HEK293 (cell line): ENCODE measurements around the gene STARD9.

ENCODE experiments used
- BCL11B ChIP-seq: fragments of 450-650 bp; formaldehyde crosslinking; IDR thresholded peaks from 2 replicates; pipeline ENCODE4 v1.5.1; 2016; ENCODE audit warnings: low read depth, missing biosample characterization, missing genetic modification characterization
- CTCF ChIP-seq: fragments of 450-650 bp; formaldehyde crosslinking; IDR thresholded peaks from 2 replicates; pipeline ENCODE4 v1.5.1; 2016; ENCODE audit warnings: missing biosample characterization, missing genetic modification characterization
- KLF16 ChIP-seq: fragments of 450-650 bp; formaldehyde crosslinking; IDR thresholded peaks from 2 replicates; pipeline ENCODE4 v1.5.1; 2017; ENCODE audit warnings: missing biosample characterization, missing genetic modification characterization
- REPIN1 ChIP-seq: fragments of 450-650 bp; formaldehyde crosslinking; IDR thresholded peaks from 2 replicates; pipeline ENCODE4 v1.5.1; 2017; ENCODE audit warnings: missing biosample characterization, missing genetic modification characterization, low read depth
- REST ChIP-seq: fragments of 450-650 bp; formaldehyde crosslinking; IDR thresholded peaks from 2 replicates; pipeline ENCODE4 v1.5.1; 2016; ENCODE audit warnings: missing biosample characterization, missing genetic modification characterization
- SP2 ChIP-seq: fragments of 450-650 bp; formaldehyde crosslinking; IDR thresholded peaks from 2 replicates; pipeline ENCODE4 v1.5.1; 2016; ENCODE audit warnings: missing biosample characterization, missing genetic modification characterization
- YY1 ChIP-seq: fragments of 450-650 bp; formaldehyde crosslinking; IDR thresholded peaks from 2 replicates; pipeline ENCODE4 v1.5.1; 2018; ENCODE audit warnings: missing biosample characterization, missing genetic modification characterization
- ZNF114 ChIP-seq: fragments of 450-650 bp; formaldehyde crosslinking; IDR thresholded peaks from 2 replicates; pipeline ENCODE4 v1.5.0; 2017; ENCODE audit warnings: missing biosample characterization, missing genetic modification characterization
- ZNF148 ChIP-seq: fragments of 450-650 bp; formaldehyde crosslinking; IDR thresholded peaks from 2 replicates; pipeline ENCODE4 v1.5.0; 2017; ENCODE audit warnings: missing biosample characterization, missing genetic modification characterization, borderline replicate concordance
- ZNF274 ChIP-seq, 2 experiments: fragments of 200-500 bp in 1 of 2; fragments of 450-650 bp in 1 of 2; sonication (Bioruptor generic) in 1 of 2; formaldehyde crosslinking in 1 of 2; IDR thresholded peaks; 2 replicates each; pipeline versions ENCODE4 v1.5.1 to v1.6.1; 2014 to 2016; ENCODE audit warnings: borderline replicate concordance in 1 of 2, inconsistent platforms in 1 of 2, low read length in 1 of 2, missing biosample characterization in 1 of 2, missing genetic modification characterization in 1 of 2
- ZNF311 ChIP-seq: fragments of 450-650 bp; formaldehyde crosslinking; IDR thresholded peaks from 2 replicates; pipeline ENCODE4 v1.5.1; 2017; ENCODE audit warnings: missing biosample characterization, missing genetic modification characterization, borderline replicate concordance

GRCh38 chr15:42741710-42742109, 166.3 kb downstream of the STARD9 start:
- TF ChIP-seq REST (tag by site-specific recombination) = no peak
- TF ChIP-seq YY1 (tag by site-specific recombination) = no peak
- TF ChIP-seq CTCF (tag by site-specific recombination) = no peak
- no peak for TF ChIP-seq ZNF274 (IDR thresholded peaks at IDR 0.05; ENCODE audit: low read length)
- no peak for TF ChIP-seq ZNF274 (tag by site-specific recombination; IDR thresholded peaks at IDR 0.05; ENCODE audit: borderline replicate concordance)
- TF ChIP-seq ZNF311 (tag by site-specific recombination) = no peak
- no peak for TF ChIP-seq KLF16 (tag by site-specific recombination)
- TF ChIP-seq BCL11B (tag by site-specific recombination) = no peak
- no peak for TF ChIP-seq REPIN1 (tag by site-specific recombination)
- no peak for TF ChIP-seq ZNF148 (tag by site-specific recombination)
- no peak for TF ChIP-seq ZNF114
- no peak for TF ChIP-seq SP2 (tag by site-specific recombination)
